IMR-90 (cell line): ENCODE data around the gene INO80E. TPM values are rescaled to one million over a fixed set of nuclear protein-coding genes. Genes with fewer than 3 reads are reported as not detected.

Experiments
- ATAC-seq: fragments of 200-7000 bp; cut with Tn5 transposase; 2 replicates; pipeline ENCODE4 v1.9.1; 2020; ENCODE audit warnings: low read depth, mild to moderate bottlenecking, moderate library complexity
- BruUV-seq: library from RNA; stranded (reverse); fragments of 400-500 nt; replicated peaks from 2 replicates; lab custom pipeline; 2021; lab: Mats Ljungman, UMichigan
- CTCF ChIA-PET: fragments of 300-600 bp; formaldehyde crosslinking; extraction: SDS; loops from one replicate; lab custom pipeline; 2021; ENCODE audit warnings: antibody characterized with exemption; lab: Yijun Ruan, JAX
- POLR2A ChIA-PET: fragments of 300-600 bp; sonication (Branson Sonifier 250); formaldehyde crosslinking; loops from one replicate; lab custom pipeline; 2022; ENCODE audit warnings: antibody characterized with exemption; ENCODE audit not compliant: unreplicated experiment; lab: Charles Lee
- DNase-seq: peaks from one replicate; pipeline ENCODE4 v3.0.0; 2013
- H2AFZ ChIP-seq: replicated peaks from 2 replicates; pipeline ENCODE3; 2013; ENCODE audit warnings: low read length, mild to moderate bottlenecking; ENCODE audit not compliant: poor library complexity
- H2AK5ac ChIP-seq: 2 replicates; pipeline ENCODE4 v1.6.1; 2013; ENCODE audit warnings: low read depth, low read length, inconsistent platforms
- H2AK9ac ChIP-seq: replicated peaks from 2 replicates; pipeline ENCODE3; 2013; ENCODE audit warnings: mild to moderate bottlenecking, low read depth, low read length, moderate library complexity; ENCODE audit not compliant: poor library complexity
- H2BK120ac ChIP-seq: 2 replicates; pipeline ENCODE4 v1.6.1; 2013; ENCODE audit warnings: low read depth, low read length, inconsistent platforms
- H2BK15ac ChIP-seq: 3 replicates; pipeline ENCODE4 v1.6.1; 2013; ENCODE audit warnings: low read depth, low read length, inconsistent platforms
- H2BK20ac ChIP-seq: 2 replicates; pipeline ENCODE4 v1.6.1; 2013; ENCODE audit warnings: low read depth, mild to moderate bottlenecking, inconsistent platforms, low read length, moderate library complexity
- H2BK5ac ChIP-seq: 2 replicates; pipeline ENCODE4 v1.6.1; 2013; ENCODE audit warnings: mild to moderate bottlenecking, low read depth, low read length, inconsistent platforms; ENCODE audit not compliant: poor library complexity, severe bottlenecking
- H3K14ac ChIP-seq: replicated peaks from 2 replicates; pipeline ENCODE4 v1.6.1; 2013; ENCODE audit warnings: low read depth, low read length, inconsistent platforms
- H3K18ac ChIP-seq: 2 replicates; pipeline ENCODE4 v1.6.1; 2013; ENCODE audit warnings: low read depth, low read length, control low read depth
- H3K23ac ChIP-seq: 2 replicates; pipeline ENCODE4 v1.6.1; 2013; ENCODE audit warnings: low read depth, low read length, inconsistent platforms
- H3K27ac ChIP-seq: 2 replicates; pipeline ENCODE4 v1.5.1; 2013; ENCODE audit warnings: mild to moderate bottlenecking, control low read depth, low read length; ENCODE audit not compliant: insufficient read depth
- H3K27me3 ChIP-seq: 2 replicates; pipeline ENCODE4 v1.6.1; 2013; ENCODE audit warnings: low read length; ENCODE audit not compliant: control insufficient read depth, insufficient read depth
- H3K36me3 ChIP-seq: 2 replicates; pipeline ENCODE4 v1.6.1; 2013; ENCODE audit warnings: low read length, mixed read lengths; ENCODE audit not compliant: control insufficient read depth, insufficient read depth
- H3K4ac ChIP-seq: 2 replicates; pipeline ENCODE4 v1.6.1; 2013; ENCODE audit warnings: low read depth, low read length, inconsistent platforms
- H3K4me1 ChIP-seq: 2 replicates; pipeline ENCODE4 v1.6.1; 2013; ENCODE audit warnings: low read length, mixed read lengths; ENCODE audit not compliant: control insufficient read depth, insufficient read depth
- H3K4me2 ChIP-seq: 2 replicates; pipeline ENCODE4 v1.6.1; 2013; ENCODE audit warnings: low read depth, mild to moderate bottlenecking, control low read depth, low read length, moderate library complexity
- H3K4me3 ChIP-seq: 2 replicates; pipeline ENCODE4 v1.5.1; 2013; ENCODE audit warnings: low read depth, mild to moderate bottlenecking, control low read depth, low read length, moderate library complexity; ENCODE audit not compliant: insufficient read depth
- H3K56ac ChIP-seq: 2 replicates; pipeline ENCODE4 v1.6.1; 2013; ENCODE audit warnings: low read length, inconsistent platforms; ENCODE audit not compliant: insufficient read depth; ENCODE audit errors: extremely low read depth
- H3K79me1 ChIP-seq, 2 experiments: 2 replicates each; pipeline ENCODE4 v1.6.1; 2013; ENCODE audit warnings: low read length in 2 of 2, inconsistent platforms in 1 of 2, low read depth in 1 of 2
- H3K9ac ChIP-seq: 2 replicates; pipeline ENCODE4 v1.6.1; 2013; ENCODE audit warnings: low read depth, low read length, control low read depth
- H3K9me1 ChIP-seq: 2 replicates; pipeline ENCODE4 v1.6.1; 2013; ENCODE audit warnings: low read length, inconsistent platforms; ENCODE audit not compliant: insufficient read depth
- H3K9me3 ChIP-seq: 2 replicates; pipeline ENCODE4 v1.6.1; 2013; ENCODE audit warnings: low read length; ENCODE audit not compliant: control insufficient read depth, insufficient read depth
- H4K20me1 ChIP-seq: 2 replicates; pipeline ENCODE4 v1.6.1; 2013; ENCODE audit warnings: low read length, inconsistent platforms; ENCODE audit not compliant: insufficient read depth
- H4K5ac ChIP-seq: 2 replicates; pipeline ENCODE4 v1.6.1; 2013; ENCODE audit warnings: mild to moderate bottlenecking, low read depth, low read length, control low read depth
- H4K8ac ChIP-seq, 2 experiments: 2 replicates each; pipeline ENCODE4 v1.6.1; 2013; ENCODE audit warnings: low read depth in 2 of 2, low read length in 2 of 2, control low read depth in 1 of 2, inconsistent platforms in 1 of 2
- H4K91ac ChIP-seq: 2 replicates; pipeline ENCODE4 v1.6.1; 2013; ENCODE audit warnings: low read depth, low read length, inconsistent platforms; ENCODE audit not compliant: insufficient read depth
- BHLHE40 ChIP-seq: fragments of 150-350 bp; IDR thresholded peaks from 2 replicates; pipeline ENCODE4 v1.6.1; 2016; ENCODE audit warnings: mild to moderate bottlenecking, low read depth, low read length
- CEBPB ChIP-seq: IDR thresholded peaks from 2 replicates; pipeline ENCODE4 v1.6.1; 2012; ENCODE audit warnings: low read depth, low read length, improper control_type of control experiment
- CHD1 ChIP-seq: IDR thresholded peaks from 2 replicates; pipeline ENCODE4 v1.6.1; 2012; ENCODE audit warnings: low read depth, low read length, improper control_type of control experiment
- CTCF ChIP-seq: conservative IDR thresholded peaks from 2 replicates; pipeline ENCODE4 v1.5.1; 2012; ENCODE audit warnings: mild to moderate bottlenecking, low read depth, low read length, improper control_type of control experiment
- ELK1 ChIP-seq: fragments of 150-350 bp; IDR thresholded peaks from 2 replicates; pipeline ENCODE4 v1.6.1; 2016; ENCODE audit warnings: low read depth, mild to moderate bottlenecking, low read length, moderate library complexity, borderline replicate concordance
- FOS ChIP-seq: fragments of 150-350 bp; IDR thresholded peaks from 2 replicates; pipeline ENCODE4 v1.6.1; 2016; ENCODE audit warnings: low read depth, low read length
- MAFK ChIP-seq: IDR thresholded peaks from 2 replicates; pipeline ENCODE4 v1.6.1; 2012; ENCODE audit warnings: low read depth, low read length, improper control_type of control experiment
- MAZ ChIP-seq: IDR thresholded peaks from 2 replicates; pipeline ENCODE4 v1.6.1; 2012; ENCODE audit warnings: low read depth, mild to moderate bottlenecking, low read length, improper control_type of control experiment, moderate library complexity, borderline replicate concordance
- MXI1 ChIP-seq: IDR thresholded peaks from 2 replicates; pipeline ENCODE4 v1.6.1; 2012; ENCODE audit warnings: low read depth, mild to moderate bottlenecking, low read length, moderate library complexity, borderline replicate concordance
- NFE2L2 ChIP-seq: fragments of 150-350 bp; IDR thresholded peaks from 2 replicates; pipeline ENCODE4 v1.6.1; 2016; ENCODE audit warnings: low read depth, mild to moderate bottlenecking, low read length
- POLR2A ChIP-seq: IDR thresholded peaks from 2 replicates; pipeline ENCODE4 v1.6.1; 2012; ENCODE audit warnings: mild to moderate bottlenecking, low read depth, low read length
- RAD21 ChIP-seq: IDR thresholded peaks from 2 replicates; pipeline ENCODE4 v1.6.1; 2012; ENCODE audit warnings: low read length, improper control_type of control experiment
- RCOR1 ChIP-seq: IDR thresholded peaks from 2 replicates; pipeline ENCODE4 v1.6.1; 2012; ENCODE audit warnings: mild to moderate bottlenecking, low read length, improper control_type of control experiment; ENCODE audit not compliant: insufficient replicate concordance
- RFX5 ChIP-seq: IDR thresholded peaks from 2 replicates; pipeline ENCODE4 v1.8.0; 2012; ENCODE audit warnings: low read depth, mild to moderate bottlenecking, low read length, moderate library complexity
- SMC3 ChIP-seq: fragments of 150-350 bp; IDR thresholded peaks from 2 replicates; pipeline ENCODE4 v1.6.1; 2016; ENCODE audit warnings: low read depth, mild to moderate bottlenecking, antibody characterized with exemption, low read length, moderate library complexity
- WGBS, 2 experiments: methylation state at CpG; one replicate each; pipeline versions ENCODE4 v1.1.5 to v1.1.7; 2013; ENCODE audit warnings: missing lambda C conversion rate in 2 of 2; ENCODE audit not compliant: insufficient read length in 1 of 2; ENCODE audit errors: extremely low coverage in 2 of 2; 5-methylcytosine and 5-hydroxymethylcytosine counted together
- dilution Hi-C: fragments of 300-500 bp; cut with HindIII; formaldehyde crosslinking; loops from one replicate; pipeline ENCODE4 v1.14.3; 2018; ENCODE audit warnings: low sequenced_read_pairs; ENCODE audit not compliant: unreplicated experiment
- in situ Hi-C: fragments of 300-500 bp; cut with MboI; formaldehyde crosslinking; loops from 3 replicates; pipeline ENCODE4 v1.14.3; 2019; ENCODE audit warnings: low sequenced_read_pairs, inconsistent platforms, mixed read lengths
- intact Hi-C: fragments of 100-400 bp; cut with micrococcal nuclease; formaldehyde crosslinking; loops from 2 replicates; pipeline ENCODE4 v1.10.0; 2022
- polyA plus RNA-seq, 3 experiments: library from polyadenylated mRNA; depleted of rRNA; stranded (reverse); fragments of >200 nt; gene quantifications; 2 replicates each; pipeline ENCODE4 v1.2.3, GENCODE V29; 2012; ENCODE audit warnings: low replicate concordance in 1 of 3
- total RNA-seq: library from RNA; depleted of rRNA; stranded (reverse); fragments of >200 nt; gene quantifications from 2 replicates; pipeline ENCODE4 v1.2.3, GENCODE V29; 2012
- TF ChIP-seq, protein P1 (sequence below): fragments of 150-350 bp; IDR thresholded peaks from 2 replicates; pipeline ENCODE4 v1.6.1; 2017; ENCODE audit warnings: mild to moderate bottlenecking, antibody characterized with exemption, low read length, low read depth

The INO80E gene
- total and polyA plus RNA-seq, 2 of the 4 experiments (the other 2 are of a cell fraction) = 40.9 to 42.1 TPM

DNA sequence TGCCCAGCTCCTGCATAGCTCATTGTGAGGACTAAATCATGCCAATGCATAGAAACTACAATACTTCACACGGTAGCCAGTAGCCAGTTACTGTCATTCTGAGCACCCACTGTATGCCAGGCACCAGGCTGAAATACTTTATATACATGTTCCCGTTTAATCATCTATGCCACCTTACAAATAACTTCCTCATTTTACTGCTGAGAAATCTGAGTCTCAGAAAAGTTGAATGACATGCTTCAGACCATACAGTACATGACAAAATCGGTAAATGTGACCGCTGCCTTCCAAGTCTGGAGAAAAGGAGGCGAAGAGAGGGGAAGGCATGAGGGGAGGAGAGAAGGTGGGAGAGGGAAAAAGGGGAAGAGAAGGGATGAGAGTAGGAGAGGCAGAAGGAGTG, 44.2 kb downstream of the INO80E start:
- no TSS peak for BruUV-seq

More for the DNA sequence above, 44.2 kb downstream of the INO80E start:
- intact Hi-C loops = no loop called here
- no peak overlapping the region for H2AK5ac ChIP-seq
- ChIA-PET POLR2A (no interaction called here), CTCF (interaction anchor here (1.4 kb wide), 1 partner anchor 8 kb away, joined by 6 read pairs; no protein-coding TSS in a partner anchor)
- H4K91ac ChIP-seq = no peak overlapping the region
- no peak overlapping the region for H2BK15ac ChIP-seq
- no peak overlapping the region for H3K27ac ChIP-seq
- in situ Hi-C loops = no loop called here
- H3K4me2 ChIP-seq = no peak overlapping the region
- no peak overlapping the region for H3K4me3 ChIP-seq
- H3K14ac ChIP-seq = no peak overlapping the region
- H2AK9ac ChIP-seq = no peak overlapping the region
- TF ChIP-seq CEBPB (no peak), ELK1 (no peak), MAZ (no peak), CHD1 (no peak), FOS (no peak), BHLHE40 (no peak), MAFK (no peak), RCOR1 (no peak), POLR2A (no peak), SMC3 (no peak), MXI1 (no peak), RAD21 (no peak), CTCF (no peak), NFE2L2 (no peak), RFX5 (no peak)
- TF ChIP-seq, protein P1, sequence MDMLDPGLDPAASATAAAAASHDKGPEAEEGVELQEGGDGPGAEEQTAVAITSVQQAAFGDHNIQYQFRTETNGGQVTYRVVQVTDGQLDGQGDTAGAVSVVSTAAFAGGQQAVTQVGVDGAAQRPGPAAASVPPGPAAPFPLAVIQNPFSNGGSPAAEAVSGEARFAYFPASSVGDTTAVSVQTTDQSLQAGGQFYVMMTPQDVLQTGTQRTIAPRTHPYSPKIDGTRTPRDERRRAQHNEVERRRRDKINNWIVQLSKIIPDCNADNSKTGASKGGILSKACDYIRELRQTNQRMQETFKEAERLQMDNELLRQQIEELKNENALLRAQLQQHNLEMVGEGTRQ = no peak
- H3K27me3 ChIP-seq = peaks cover 12% of the 10 kb centered on the region
- no peak overlapping the region for H3K18ac ChIP-seq
- H3K56ac ChIP-seq = no peak overlapping the region
- WGBS, 2 experiments = no CpG with 5 or more reads among the region's 5 CpGs
- no peak overlapping the region for H4K8ac ChIP-seq
- no peak overlapping the region for H2AFZ ChIP-seq
- no peak overlapping the region for H3K23ac ChIP-seq
- no peaks in the 10 kb centered on the region for H3K79me1 ChIP-seq
- H3K4ac ChIP-seq = no peak overlapping the region
- ATAC-seq (no peak), DNase-seq (no peak)
- no peaks in the 10 kb centered on the region for H3K9me3 ChIP-seq
- no peak overlapping the region for H3K9ac ChIP-seq
- H4K5ac ChIP-seq = no peak overlapping the region
- H4K20me1 ChIP-seq = no peaks in the 10 kb centered on the region
- H2BK120ac ChIP-seq = no peak overlapping the region
- H3K9me1 ChIP-seq = peaks cover 1% of the 10 kb centered on the region
- no peaks in the 10 kb centered on the region for H3K36me3 ChIP-seq
- H2BK5ac ChIP-seq = no peak overlapping the region
- no peak overlapping the region for H2BK20ac ChIP-seq
- H3K4me1 ChIP-seq = no peaks in the 10 kb centered on the region
- dilution Hi-C loops = no loop called here
